Pulmonary artery endothelial cell (primary cell): ENCODE results near the gene SRPX. TPM values are rescaled to one million over a fixed set of nuclear protein-coding genes. Genes with fewer than 3 reads are reported as not detected.

Source experiments
- total RNA-seq: library from RNA; depleted of rRNA; stranded (reverse); fragments of >200 nt; gene quantifications from 2 replicates; pipeline ENCODE4 v1.2.3, GENCODE V29; 2014

SRPX gene
- total RNA-seq, 1 donor from 2014 or later = 413 TPM

Other genes with a start within 250 kb of the SRPX start
- not detected in 2 replicates for gene SYTL5, start 214.3 kb downstream of the SRPX start, total RNA-seq
- gene RPGR, start 106.6 kb upstream of the SRPX start, total RNA-seq = 38.1 and 39.7 TPM in 2 replicates
- gene OTC, start 131.7 kb upstream of the SRPX start, total RNA-seq = not detected in 2 replicates